Measurements from ENCODE around the gene PDGFA.

Gene PDGFA

GRCh38 chr7:467856-468545 is 51.6 kb downstream of the PDGFA start:
- TF ChIP-seq CTCF (IDR thresholded peaks at IDR 0.05; ENCODE audit: low read depth, low read length, poor library complexity, severe bottlenecking) (no peak), EZH2phosphoT487 (IDR thresholded peaks at IDR 0.05; ENCODE audit: borderline replicate concordance, low read length) (no peak)
- H3K4me2 ChIP-seq (ENCODE audit: low read length) = no peak overlapping the region
- H4K20me1 ChIP-seq (ENCODE audit: control insufficient read depth, insufficient read depth, low read depth, low read length) = no peaks in the 10 kb centered on the region
- H3K9me2 ChIP-seq (replicated peaks; ENCODE audit: control insufficient read depth, low read length) = no peaks in the 10 kb centered on the region
- no peaks in the 10 kb centered on the region for H3K36me3 ChIP-seq (ENCODE audit: control insufficient read depth, low read length)
- H3K4me3 ChIP-seq (ENCODE audit: low read length) = no peak overlapping the region
- no peaks in the 10 kb centered on the region for H3F3A ChIP-seq (ENCODE audit: control insufficient read depth, insufficient read depth)
- no peaks in the 10 kb centered on the region for H3K79me2 ChIP-seq (ENCODE audit: control insufficient read depth, low read length)
- no peaks in the 10 kb centered on the region for H3K4me1 ChIP-seq (ENCODE audit: control insufficient read depth, low read length)
- H3K9me3 ChIP-seq (ENCODE audit: control insufficient read depth, insufficient read depth, low read length) = peaks cover 50% of the 10 kb centered on the region
- no peaks in the 10 kb centered on the region for H3K27me3 ChIP-seq (ENCODE audit: control insufficient read depth, low read length)
- H3K27ac ChIP-seq (ENCODE audit: low read depth, low read length) = no peak overlapping the region

- no peaks in the 10 kb centered on the region for H3K9me2 ChIP-seq (replicated peaks; ENCODE audit: control insufficient read depth, low read length)
- TF ChIP-seq CTCF (IDR thresholded peaks at IDR 0.05; ENCODE audit: low read depth, low read length, poor library complexity, severe bottlenecking) = no peak
- no peak for TF ChIP-seq EZH2phosphoT487 (IDR thresholded peaks at IDR 0.05; ENCODE audit: borderline replicate concordance, low read length)
- H3K4me1 ChIP-seq (ENCODE audit: control insufficient read depth, low read length) = no peaks in the 10 kb centered on the region
- H3K27me3 ChIP-seq (ENCODE audit: control insufficient read depth, low read length) = no peaks in the 10 kb centered on the region
- no peak overlapping the region for H3K27ac ChIP-seq (ENCODE audit: low read depth, low read length)
- no peak overlapping the region for H3K4me2 ChIP-seq (ENCODE audit: low read length)
- no peak overlapping the region for H3K4me3 ChIP-seq (ENCODE audit: low read length)
- no peaks in the 10 kb centered on the region for H4K20me1 ChIP-seq (ENCODE audit: control insufficient read depth, insufficient read depth, low read depth, low read length)
- no peaks in the 10 kb centered on the region for H3F3A ChIP-seq (ENCODE audit: control insufficient read depth, insufficient read depth)
- H3K9me3 ChIP-seq (ENCODE audit: control insufficient read depth, insufficient read depth, low read length) = peaks cover 53% of the 10 kb centered on the region
- no peaks in the 10 kb centered on the region for H3K36me3 ChIP-seq (ENCODE audit: control insufficient read depth, low read length)
- no peaks in the 10 kb centered on the region for H3K79me2 ChIP-seq (ENCODE audit: control insufficient read depth, low read length)
Observed at GRCh38 chr7:467393-467828, 52.2 kb downstream of the PDGFA start.

- Histone ChIP-seq H3K36me3 (ENCODE audit: control insufficient read depth, low read length) (no peaks in the 10 kb centered on the region), H3K9me3 (ENCODE audit: control insufficient read depth, insufficient read depth, low read length) (peaks cover 57% of the 10 kb centered on the region), H3K79me2 (ENCODE audit: control insufficient read depth, low read length) (no peaks in the 10 kb centered on the region), H3K4me3 (ENCODE audit: low read length) (no peak overlapping the region), H3K27me3 (ENCODE audit: control insufficient read depth, low read length) (no peaks in the 10 kb centered on the region), H3K4me1 (ENCODE audit: control insufficient read depth, low read length) (no peaks in the 10 kb centered on the region), H3F3A (ENCODE audit: control insufficient read depth, insufficient read depth) (no peaks in the 10 kb centered on the region), H3K27ac (ENCODE audit: low read depth, low read length) (no peak overlapping the region), H4K20me1 (ENCODE audit: control insufficient read depth, insufficient read depth, low read depth, low read length) (no peaks in the 10 kb centered on the region), H3K4me2 (ENCODE audit: low read length) (no peak overlapping the region), H3K9me2 (replicated peaks; ENCODE audit: control insufficient read depth, low read length) (no peaks in the 10 kb centered on the region)
- TF ChIP-seq EZH2phosphoT487 (IDR thresholded peaks at IDR 0.05; ENCODE audit: borderline replicate concordance, low read length) (no peak), CTCF (IDR thresholded peaks at IDR 0.05; ENCODE audit: low read depth, low read length, poor library complexity, severe bottlenecking) (no peak)
Observed at GRCh38 chr7:466465-467191, 53.0 kb downstream of the PDGFA start.

Data from DOHH2 (cell line).